Hepatocyte (in vitro differentiated cells): ENCODE data around the gene SNAPC5. TPM values are rescaled to one million over a fixed set of nuclear protein-coding genes. Genes with fewer than 3 reads are reported as not detected.

ENCODE experiments used
- DNase-seq: peaks from one replicate; pipeline ENCODE4 v3.0.0-alpha.2; 2016; ENCODE audit warnings: low spot score
- H2AFZ ChIP-seq: fragments of 200-600 bp; sonication (generic); 2 replicates; pipeline ENCODE4 v1.6.0; 2016; ENCODE audit warnings: antibody characterized with exemption, mild to moderate bottlenecking
- H3K27ac ChIP-seq: fragments of 200-600 bp; sonication (generic); 2 replicates; pipeline ENCODE4 v1.5.1; 2016; ENCODE audit warnings: mild to moderate bottlenecking
- H3K27me3 ChIP-seq: fragments of 200-600 bp; sonication (generic); 2 replicates; pipeline ENCODE4 v1.6.1; 2016
- H3K36me3 ChIP-seq: fragments of 200-600 bp; sonication (generic); replicated peaks from 2 replicates; pipeline ENCODE4 v1.5.1; 2016; ENCODE audit warnings: low read depth; ENCODE audit not compliant: insufficient read depth
- H3K4me1 ChIP-seq: fragments of 200-600 bp; sonication (generic); 2 replicates; pipeline ENCODE4 v1.5.1; 2016; ENCODE audit warnings: mild to moderate bottlenecking, moderate library complexity; ENCODE audit not compliant: insufficient read depth
- H3K4me2 ChIP-seq: fragments of 200-600 bp; sonication (generic); 2 replicates; pipeline ENCODE4 v1.6.0; 2016
- H3K4me3 ChIP-seq: fragments of 200-600 bp; sonication (generic); 2 replicates; pipeline ENCODE4 v1.5.1; 2016; ENCODE audit warnings: mild to moderate bottlenecking
- H3K79me2 ChIP-seq: fragments of 200-600 bp; sonication (generic); 2 replicates; pipeline ENCODE4 v1.6.0; 2017; ENCODE audit warnings: mild to moderate bottlenecking
- H3K9me2 ChIP-seq: fragments of 200-600 bp; sonication (generic); replicated peaks from 2 replicates; pipeline ENCODE4 v1.6.0; 2017; ENCODE audit warnings: mild to moderate bottlenecking; ENCODE audit not compliant: insufficient read depth
- H3K9me3 ChIP-seq: fragments of 200-600 bp; sonication (generic); 2 replicates; pipeline ENCODE4 v1.5.1; 2016; ENCODE audit warnings: low read depth, mild to moderate bottlenecking
- H4K20me1 ChIP-seq: fragments of 200-600 bp; sonication (generic); 2 replicates; pipeline ENCODE4 v1.6.0; 2016; ENCODE audit warnings: mild to moderate bottlenecking; ENCODE audit not compliant: insufficient read depth, poor library complexity, severe bottlenecking
- CTCF ChIP-seq: fragments of 200-600 bp; sonication (generic); IDR thresholded peaks from 2 replicates; pipeline ENCODE4 v1.5.1; 2016; ENCODE audit warnings: antibody characterized with exemption, mild to moderate bottlenecking; ENCODE audit not compliant: poor library complexity
- EZH2 ChIP-seq: fragments of 200-600 bp; sonication (generic); IDR thresholded peaks from 2 replicates; pipeline ENCODE4 v1.6.1; 2016; ENCODE audit warnings: antibody characterized with exemption, mild to moderate bottlenecking, borderline replicate concordance
- EZH2phosphoT487 ChIP-seq: fragments of 200-600 bp; sonication (generic); IDR thresholded peaks from one replicate; pipeline ENCODE4 v1.6.1; 2018; ENCODE audit warnings: antibody characterized with exemption, mild to moderate bottlenecking, low read depth, moderate library complexity; ENCODE audit not compliant: unreplicated experiment, severe bottlenecking
- WGBS: methylation state at CpG from one replicate; pipeline ENCODE4 v1.1.6; 2016; ENCODE audit warnings: low lambda C conversion rate; ENCODE audit errors: missing lambda C conversion rate; 5-methylcytosine and 5-hydroxymethylcytosine counted together
- polyA plus RNA-seq: library from polyadenylated mRNA; unstranded; fragments of >200 nt; fragmentation: Nextera tagmentation; extraction: Ambion mirVana; gene quantifications from 2 replicates; pipeline ENCODE4 v1.2.1, GENCODE V29; 2016
- total RNA-seq: library from RNA; depleted of rRNA; stranded (reverse); fragments of >200 nt; gene quantifications from 2 replicates; pipeline ENCODE4 v1.2.3, GENCODE V29; 2014

Gene SNAPC5
- total and polyA plus RNA-seq, 2 experiments from 2014 or later = 23.2 to 36.6 TPM

- no peak for DNase-seq
- Histone ChIP-seq H4K20me1 (no peaks in the 10 kb centered on the region), H2AFZ (no peak overlapping the region), H3K4me1 (no peaks in the 10 kb centered on the region), H3K4me3 (no peak overlapping the region), H3K27ac (no peak overlapping the region), H3K9me3 (no peaks in the 10 kb centered on the region), H3K9me2 (no peaks in the 10 kb centered on the region), H3K36me3 (no peaks in the 10 kb centered on the region), H3K79me2 (no peaks in the 10 kb centered on the region), H3K27me3 (no peaks in the 10 kb centered on the region), H3K4me2 (no peak overlapping the region)
- TF ChIP-seq EZH2 (no peak), EZH2phosphoT487 (no peak), CTCF (no peak)
- 89% methylated on average over 3 of the region's 3 CpGs for WGBS
These were observed 17.0 kb upstream of the SNAPC5 start for GRCh38 chr15:66514586-66514985.

- Histone ChIP-seq H4K20me1 (peaks cover 10% of the 10 kb centered on the region), H3K27me3 (no peaks in the 10 kb centered on the region), H3K4me3 (no peak overlapping the region), H3K9me2 (no peaks in the 10 kb centered on the region), H3K4me1 (no peaks in the 10 kb centered on the region), H3K9me3 (no peaks in the 10 kb centered on the region), H3K79me2 (peaks cover 30% of the 10 kb centered on the region), H3K36me3 (no peaks in the 10 kb centered on the region), H3K27ac (no peak overlapping the region), H2AFZ (no peak overlapping the region), H3K4me2 (no peak overlapping the region)
- TF ChIP-seq EZH2phosphoT487 (no peak), CTCF (no peak), EZH2 (no peak)
- DNase-seq = no peak
- WGBS = 89% methylated on average over 3 of the region's 3 CpGs
These were observed 10.8 kb upstream of the SNAPC5 start for GRCh38 chr15:66508293-66508883.

DNA sequence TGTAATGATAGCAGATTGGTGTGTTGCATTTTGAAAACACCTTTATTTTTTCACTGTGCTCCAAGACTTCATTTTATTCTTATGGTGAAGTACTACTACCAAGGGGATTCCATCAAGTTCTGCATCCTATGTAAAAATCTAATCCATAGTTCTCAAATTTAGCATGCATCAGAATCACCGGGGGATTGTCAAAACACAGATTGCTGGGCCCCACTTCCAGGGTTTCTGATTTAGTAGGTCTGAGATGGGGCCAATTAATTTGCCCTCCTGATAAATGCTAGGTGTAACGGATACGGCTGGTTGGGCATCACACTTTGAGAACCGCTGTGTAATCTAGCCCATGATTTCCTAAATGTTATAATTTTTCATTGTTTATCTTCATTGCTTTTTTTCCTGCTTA, 8.3 kb upstream of the SNAPC5 start:
- Histone ChIP-seq H3K4me3 (peak overlapping the region; percentile 91), H2AFZ (peak overlapping the region; percentile 95), H3K27me3 (no peaks in the 10 kb centered on the region), H3K9me2 (no peaks in the 10 kb centered on the region), H3K4me1 (peaks cover 13% of the 10 kb centered on the region), H3K79me2 (peaks cover 55% of the 10 kb centered on the region), H3K36me3 (peaks cover 11% of the 10 kb centered on the region), H3K27ac (peak overlapping the region; percentile 99), H3K9me3 (no peaks in the 10 kb centered on the region), H4K20me1 (peaks cover 31% of the 10 kb centered on the region), H3K4me2 (peak overlapping the region; percentile 91)
- TF ChIP-seq CTCF (no peak), EZH2 (no peak), EZH2phosphoT487 (no peak)
- WGBS = 58% methylated on average over 4 of the region's 4 CpGs
- DNase-seq = no peak
